Amniotic stem cell (primary cell): ENCODE measurements around the gene MAGI3.

Experiments
- DNase-seq: peaks from one replicate; lab custom pipeline; 2025; lab: John Stamatoyannopoulos, UW

Gene MAGI3

DNA sequence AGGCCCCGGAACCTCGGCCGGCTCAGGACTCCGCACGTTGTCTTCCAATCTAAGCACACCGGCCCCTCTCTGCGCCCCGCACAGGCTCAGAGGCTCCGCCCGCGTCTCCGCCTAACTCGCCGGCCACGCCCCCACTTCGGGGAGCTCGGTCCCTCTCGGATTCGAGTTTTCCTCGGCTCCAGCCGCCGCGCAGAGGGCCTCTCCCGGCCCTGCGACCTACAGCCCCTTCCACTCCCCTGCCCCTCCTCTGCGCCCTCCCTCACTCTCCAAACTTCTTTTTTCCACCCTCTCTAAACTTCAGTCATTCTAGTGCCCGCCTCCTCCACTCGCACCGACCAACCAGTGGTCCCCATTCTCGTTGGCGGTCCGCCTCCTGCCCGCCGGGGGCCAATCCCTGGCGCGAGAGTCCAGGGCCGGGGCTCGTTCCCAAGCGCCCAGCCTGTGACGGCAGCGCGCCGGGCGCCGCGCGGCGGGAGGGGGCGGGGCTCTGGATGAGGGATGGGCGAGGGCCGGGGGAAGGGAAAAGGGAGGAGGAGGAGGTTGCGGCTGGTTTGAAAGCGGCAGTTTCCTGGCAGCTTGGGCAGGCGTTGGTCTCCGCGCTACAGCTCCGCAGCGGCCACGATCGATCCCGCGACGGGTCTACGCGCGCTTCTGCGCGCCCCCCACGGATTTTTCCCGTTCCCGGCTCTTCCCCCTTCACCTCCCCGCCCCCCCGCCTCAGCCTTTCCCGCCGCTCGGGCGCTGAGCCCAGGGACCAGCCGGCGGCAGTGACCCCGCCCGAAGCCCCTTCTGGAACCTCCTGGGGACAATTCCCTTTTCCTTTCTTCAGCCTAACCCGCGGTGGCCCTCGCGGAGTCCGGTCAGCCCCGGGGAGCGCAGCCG is at the start of gene MAGI3:
Gene MAGI3, plus strand, starts transcription at position 563 of the 882 bp plus-strand sequence. CDS start 519 bp downstream, outside the sequence.
- peak; percentile 95 for DNase-seq

DNA sequence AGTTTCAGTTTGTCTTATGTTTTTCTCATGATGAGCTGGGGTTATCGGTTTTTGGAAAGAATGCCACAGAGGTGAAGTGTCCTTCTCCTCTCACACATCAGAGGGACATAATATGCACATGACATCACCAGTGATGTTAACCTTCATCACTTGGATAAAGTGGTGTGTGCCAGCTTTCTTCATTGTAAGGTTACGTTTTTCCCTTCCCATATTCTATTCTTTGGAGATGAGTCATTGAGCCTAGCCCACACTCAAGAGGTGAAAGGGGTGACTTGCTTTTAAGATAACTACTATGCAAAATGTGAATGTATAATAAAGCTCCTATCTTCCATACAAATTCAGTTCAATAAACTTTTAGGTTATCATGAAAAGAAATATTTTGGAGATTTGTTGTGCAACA is 36.7 kb upstream of the MAGI3 start:
- no peak for DNase-seq

DNA sequence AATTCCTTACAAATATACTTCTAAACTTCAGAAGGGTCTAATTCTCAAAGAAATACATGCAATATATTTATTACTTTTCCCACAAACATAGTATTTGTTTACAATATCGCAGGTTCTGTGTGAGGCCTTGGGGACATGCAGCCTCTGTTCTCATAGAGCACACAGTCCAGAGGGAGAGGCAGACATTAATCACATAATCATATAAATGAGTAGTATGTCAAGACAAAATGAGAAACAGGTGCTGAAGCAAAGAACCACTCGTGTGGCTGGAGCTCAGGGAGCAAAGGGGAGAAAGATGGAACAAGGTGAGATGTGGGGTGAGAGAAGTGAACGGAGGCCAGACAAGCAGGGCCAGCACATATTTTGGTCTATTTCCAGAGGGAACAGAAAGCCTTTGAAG is 26.4 kb upstream of the MAGI3 start:
- DNase-seq, result no peak

DNA sequence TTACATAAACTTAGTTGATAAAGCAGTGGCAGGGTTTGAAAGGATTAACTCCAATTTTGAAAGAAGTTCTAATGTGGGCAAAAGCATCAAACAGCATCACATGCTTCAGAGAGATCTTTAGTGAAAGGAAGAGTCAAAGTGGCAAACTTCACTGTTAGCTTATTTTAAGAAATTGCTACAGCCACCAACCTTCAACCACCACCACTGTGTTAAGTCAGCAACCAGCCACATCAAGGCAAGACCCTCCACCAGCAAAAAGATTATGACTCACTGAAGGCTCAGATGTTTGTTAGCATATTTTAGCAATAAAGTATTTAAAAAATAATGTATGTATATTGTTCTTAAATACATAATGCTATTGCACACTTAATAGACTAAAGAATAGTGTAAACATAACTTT is 21.3 kb upstream of the MAGI3 start:
- no peak for DNase-seq

DNA sequence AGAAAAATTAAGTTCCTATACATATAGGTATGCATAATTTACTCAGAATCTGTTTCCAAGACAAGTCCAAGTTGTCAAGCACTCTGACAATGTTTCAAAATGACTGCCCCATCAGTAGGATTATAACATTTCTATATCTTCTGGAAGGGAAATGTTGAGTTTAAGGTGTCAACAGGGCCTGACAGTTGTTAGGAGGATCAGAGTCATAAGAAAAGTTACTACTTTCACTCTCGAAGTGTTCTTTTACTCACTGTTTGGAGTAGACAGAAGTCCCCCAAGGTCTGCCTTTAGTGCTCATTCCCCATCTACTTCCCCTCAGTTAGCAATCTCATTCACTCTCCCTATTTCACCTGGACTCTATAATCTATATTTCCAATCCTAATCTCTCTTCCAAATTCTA is 20.6 kb upstream of the MAGI3 start:
- no peak for DNase-seq

DNA sequence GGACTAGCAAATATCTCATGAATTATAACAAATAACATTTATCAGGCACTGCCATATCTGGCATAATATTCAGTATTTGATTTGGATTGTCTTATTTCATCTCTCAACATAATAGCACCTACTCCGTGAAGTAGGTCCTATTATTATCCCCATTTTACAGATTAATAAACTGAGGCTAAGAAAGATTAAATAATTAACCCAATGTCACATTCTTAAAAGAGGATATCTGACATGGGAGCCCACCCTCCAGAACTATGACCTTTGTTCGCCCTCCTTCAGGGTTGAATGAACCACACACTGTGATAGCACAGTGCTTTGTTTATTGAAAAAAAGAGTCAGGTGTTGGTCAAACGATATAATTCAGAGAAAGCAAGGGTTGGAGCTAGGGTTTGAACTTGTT is 19.4 kb upstream of the MAGI3 start:
- DNase-seq, result no peak

DNA sequence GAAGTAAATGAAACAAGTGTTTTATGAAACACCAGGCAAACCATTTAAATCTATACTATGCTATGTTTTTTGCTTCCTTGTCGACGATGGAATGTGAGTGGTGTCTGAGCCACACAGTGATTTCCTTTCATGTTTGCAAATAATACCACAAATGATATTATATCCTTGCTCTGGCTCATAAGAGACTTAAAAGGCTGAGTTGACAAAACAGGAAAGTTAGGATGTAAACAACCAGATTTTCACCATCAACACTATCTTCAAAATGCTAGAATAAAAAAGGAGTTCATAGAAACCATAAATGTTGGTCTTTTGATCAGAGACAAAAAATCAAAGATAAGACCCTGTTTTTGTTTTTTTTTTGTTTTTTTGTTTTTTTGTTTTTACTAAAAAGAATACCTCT is 17.8 kb upstream of the MAGI3 start:
- DNase-seq, result no peak

DNA sequence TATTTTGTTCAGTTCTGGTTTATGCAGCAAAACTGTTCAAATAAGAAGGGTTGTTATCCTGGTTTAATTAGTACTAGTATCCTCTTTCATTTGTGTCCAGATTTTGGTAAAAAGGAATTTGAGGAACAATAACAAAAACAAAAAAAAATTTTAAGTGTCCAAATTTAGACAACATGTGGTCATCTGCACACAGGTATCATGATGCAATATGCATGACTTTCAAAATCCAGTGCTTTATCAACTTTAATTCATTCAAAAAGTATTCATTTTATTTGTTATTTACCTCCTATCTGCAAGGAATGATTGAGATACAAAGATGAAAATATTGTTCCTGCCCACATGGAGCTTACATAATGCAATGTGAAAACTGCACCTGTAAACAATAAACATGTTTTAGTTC is 16.7 kb upstream of the MAGI3 start:
- DNase-seq, result no peak

DNA sequence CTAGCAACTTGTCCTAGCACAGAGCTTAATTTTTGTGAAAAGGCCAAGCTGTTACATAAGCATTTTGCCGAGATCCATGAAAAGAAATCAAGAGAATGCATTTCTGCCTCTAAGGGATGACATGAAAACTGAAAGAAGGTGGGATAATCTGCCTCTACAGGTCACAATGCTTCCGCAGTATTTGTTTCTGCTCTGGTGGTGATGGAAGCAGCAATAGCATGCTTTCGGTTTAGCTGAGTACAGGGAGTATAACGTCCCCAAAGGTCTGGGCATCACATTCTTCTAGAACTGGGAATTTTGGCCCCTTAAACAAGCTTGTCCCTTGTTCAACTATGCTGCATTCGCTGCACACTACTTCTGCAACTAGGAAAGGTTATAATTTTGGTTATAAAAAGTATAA is 14.4 kb upstream of the MAGI3 start:
- no peak for DNase-seq

DNA sequence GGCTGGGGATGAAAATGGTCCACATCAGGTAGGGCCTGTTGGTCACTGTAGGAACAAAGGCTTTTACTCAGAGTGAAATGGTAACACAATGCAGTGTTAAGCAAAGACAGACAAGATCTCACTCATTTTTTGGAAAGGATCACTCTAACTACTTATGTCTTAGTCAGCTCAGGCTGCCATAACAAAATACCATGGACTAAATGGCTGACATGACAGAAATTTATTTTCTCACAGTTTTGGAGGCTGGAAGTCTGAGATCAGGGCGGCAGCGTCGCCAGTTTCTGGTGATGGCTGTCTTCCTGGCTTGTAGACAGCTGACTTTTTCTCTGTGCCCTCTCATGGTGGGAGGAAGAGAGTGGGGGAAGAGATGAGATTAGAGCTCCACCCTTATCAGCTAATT is 10.2 kb upstream of the MAGI3 start:
- no peak for DNase-seq

DNA sequence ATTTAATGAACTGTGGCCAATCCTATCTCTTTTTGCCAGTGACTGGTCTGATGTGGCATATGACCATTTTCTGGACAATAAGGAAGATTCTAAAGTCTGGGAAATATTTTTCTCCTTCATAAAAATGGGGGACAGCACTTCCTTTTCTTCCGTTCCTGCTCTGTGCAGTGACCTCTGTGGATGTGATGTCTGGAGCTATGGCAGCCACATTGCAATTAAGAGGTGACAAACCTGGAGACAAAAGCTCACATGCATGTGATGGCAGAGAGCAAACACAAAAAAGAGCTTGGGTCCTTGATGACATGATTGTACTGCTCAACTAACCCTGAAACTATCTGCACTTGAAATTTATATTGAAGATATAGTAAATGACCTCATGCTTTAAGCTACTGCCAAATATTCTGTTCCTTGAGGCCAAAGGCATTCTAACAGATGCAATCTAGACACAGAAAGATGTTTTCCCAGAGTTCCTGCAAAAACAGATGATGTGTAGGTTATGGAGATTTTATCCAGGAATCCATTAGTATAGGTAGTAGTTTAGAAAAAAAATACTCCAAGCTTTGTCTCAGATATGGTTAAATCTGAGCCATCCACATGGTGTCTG is 2.2 kb upstream of the MAGI3 start:
- DNase-seq, result no peak

DNA sequence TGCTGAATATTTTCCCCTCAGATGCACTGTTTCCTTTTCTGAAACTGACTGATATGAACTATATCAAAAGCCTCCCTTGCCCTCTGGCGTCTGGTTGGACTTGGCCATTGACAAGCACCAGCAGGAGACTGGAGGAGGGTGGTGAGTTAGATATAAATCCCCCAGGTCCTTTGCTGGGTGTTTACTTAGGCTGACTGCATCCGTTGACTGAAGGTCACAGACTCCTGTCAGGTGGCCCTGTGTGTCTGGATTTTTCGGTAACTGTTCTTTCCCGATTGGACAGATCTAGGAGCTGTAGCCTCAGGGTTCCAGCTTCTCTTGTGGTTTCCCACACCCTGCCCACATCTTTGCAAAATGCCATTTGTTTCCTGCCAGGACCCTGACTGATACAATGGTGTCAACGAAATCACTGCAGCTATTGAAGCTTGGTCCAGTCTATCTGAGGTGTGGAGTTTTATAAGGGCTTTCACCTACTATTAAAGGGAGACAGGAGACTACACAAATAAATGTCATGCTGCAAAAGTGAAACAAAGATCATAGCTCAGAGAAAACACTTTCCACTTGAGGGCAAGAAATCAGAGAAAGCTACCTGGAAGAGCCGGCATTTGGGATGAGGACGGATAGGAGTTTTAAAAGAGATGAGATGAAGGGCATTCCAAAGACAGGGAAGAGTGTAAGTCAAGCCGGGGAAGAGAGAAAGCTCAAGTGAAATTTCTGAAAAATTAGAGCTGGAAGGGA is 1.5 kb upstream of the MAGI3 start:
- DNase-seq, result no peak

DNA sequence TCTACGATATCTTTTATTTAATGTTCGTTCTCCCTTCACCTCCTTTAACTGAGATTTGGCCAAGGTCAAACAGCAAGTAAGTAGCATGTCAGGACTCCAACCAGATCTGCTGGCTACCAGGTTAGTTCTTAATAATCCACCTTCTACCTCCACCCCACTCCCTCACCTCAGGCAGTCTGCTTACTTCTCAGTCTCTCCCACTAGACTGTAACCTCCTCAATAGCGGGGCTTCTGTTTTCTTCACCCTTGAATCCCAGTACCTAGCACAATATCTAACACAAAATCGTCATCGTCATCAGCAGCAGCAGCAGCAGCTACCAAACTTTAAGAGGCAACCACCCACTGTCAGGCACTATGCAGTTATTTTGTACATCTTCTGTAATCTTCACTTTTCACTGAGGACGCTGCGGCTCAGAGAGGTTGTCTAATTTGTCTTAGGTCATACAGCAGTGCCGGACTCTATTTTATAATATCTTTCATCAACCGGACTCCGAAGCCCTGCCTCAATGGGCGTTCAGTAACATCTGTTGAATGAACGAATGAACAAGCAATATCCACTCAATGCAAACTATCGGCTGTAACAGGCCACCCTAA is 859 bp upstream of the MAGI3 start:
- no peak for DNase-seq

DNA sequence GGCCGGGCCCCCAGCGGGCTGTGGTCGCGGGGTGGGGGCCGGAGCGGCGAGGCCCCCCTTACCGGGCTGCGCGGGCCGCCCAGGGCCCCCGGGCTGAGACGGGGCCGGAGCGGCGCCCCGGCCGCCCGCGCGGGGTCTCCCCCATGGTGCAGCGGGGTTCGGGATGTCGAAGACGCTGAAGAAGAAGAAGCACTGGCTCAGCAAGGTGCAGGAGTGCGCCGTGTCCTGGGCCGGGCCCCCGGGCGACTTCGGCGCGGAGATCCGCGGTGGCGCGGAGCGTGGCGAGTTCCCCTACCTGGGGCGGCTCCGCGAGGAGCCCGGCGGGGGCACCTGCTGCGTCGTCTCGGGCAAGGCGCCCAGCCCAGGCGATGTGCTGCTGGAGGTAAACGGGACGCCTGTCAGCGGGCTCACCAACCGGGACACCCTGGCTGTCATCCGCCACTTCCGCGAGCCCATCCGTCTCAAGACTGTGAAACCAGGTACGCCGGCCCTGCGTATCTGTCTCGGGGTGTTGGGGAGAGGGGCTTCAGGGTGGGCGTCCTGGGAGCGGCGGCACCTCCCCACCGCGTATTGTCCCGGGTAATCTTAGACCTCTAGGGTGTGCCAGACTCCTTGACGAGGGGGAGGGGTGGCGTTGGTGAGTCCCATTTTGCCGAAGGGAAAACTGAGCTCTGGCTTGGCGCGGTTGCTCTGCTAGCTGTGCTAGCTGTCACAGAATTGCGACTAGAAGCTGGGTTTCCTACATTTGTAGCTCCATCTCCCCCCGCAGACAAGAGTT is 745 bp downstream of the MAGI3 start:
- no peak for DNase-seq

DNA sequence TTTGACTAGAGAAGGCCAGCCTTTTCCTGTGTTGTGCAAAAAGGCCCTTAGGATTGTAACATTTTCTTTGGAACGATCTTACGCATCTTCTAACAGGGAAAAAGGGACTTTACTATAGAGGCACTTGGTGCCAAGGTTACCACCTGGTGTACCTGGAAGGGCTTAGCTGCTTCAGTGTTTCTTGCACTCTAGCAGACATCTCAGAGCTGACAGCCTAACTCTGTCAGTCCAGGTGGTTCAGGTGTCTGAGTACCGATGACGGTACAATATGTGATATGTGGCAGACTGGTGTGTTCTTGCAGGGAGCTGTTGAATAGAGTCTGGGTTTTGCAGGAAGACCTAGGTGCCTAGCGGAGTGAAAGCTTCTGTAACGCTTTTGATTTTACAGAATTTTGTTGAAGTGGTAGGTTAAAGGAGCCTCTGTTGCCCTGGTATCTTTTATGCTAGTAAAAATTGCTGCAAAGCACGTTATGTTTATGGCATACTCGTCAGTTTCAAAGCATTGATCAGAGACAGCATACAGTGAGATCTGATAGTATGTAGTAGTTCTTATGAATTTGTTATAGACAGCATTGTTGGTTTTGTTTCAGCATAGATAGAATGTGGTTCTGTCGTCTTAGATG is 1.4 kb downstream of the MAGI3 start:
- DNase-seq, result no peak

DNA sequence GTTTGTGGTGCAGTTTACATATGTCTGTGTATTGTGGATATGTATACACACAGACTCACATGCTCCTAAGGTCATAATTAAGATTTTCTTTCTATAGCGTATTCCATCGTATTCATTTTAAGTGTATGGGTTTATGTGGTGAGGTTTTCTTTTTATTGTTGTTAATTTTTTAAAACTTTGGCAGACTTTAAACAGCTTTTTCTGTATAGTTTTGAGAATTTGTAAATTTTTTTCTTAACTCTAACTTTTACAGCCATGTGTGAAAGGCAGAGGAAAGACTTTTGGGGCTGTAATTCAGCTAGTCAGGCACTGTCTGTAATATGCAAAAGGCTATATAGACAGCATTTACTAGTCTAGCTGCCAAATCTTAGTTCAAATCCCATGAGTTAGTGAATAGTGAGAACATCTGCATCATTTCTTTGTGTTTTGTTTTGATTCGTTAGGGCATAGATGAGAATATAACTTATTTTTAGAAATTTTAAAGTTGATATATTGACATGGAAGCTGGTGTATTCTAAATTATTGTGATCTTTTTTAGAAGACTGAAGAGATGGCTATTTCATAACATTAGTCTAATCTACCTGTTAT is 2.3 kb downstream of the MAGI3 start:
- no peak for DNase-seq

DNA sequence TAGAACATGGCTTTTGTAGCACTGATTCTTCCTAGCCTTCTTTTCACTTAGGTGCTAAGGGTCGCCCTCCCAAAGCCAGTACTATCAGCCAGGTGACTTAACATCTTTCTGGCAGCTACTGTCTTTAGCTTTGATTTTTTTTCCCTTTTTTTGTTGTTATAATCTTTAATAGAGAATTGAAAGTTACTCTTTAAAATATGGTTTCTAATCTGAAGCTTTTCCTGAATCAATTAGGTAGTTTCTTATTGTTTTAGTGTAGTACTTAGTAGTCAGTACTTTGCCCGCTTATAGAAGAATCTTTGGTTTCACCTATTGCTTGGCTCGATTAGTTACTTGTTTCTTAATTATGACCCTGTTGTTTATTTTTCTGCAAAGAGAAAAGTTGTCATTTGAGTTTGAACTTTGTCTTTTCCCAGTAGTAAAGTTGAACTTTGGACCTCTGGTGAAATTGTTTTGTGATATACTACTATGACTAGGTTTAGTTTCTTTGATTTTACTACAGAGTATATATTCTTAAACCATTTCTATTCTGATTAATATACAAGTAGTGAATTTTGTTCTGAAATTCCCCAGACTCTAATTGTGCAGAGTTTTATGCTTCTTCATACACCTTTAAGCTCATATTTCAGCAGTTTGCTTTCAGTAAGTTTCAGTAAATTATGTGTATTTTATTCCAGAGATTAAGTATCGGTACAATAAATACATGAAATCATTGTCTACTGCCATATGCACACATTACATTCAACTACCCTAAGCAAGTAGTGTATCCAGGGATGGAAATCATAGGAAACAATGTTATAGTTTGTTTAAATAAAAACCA is 3.9 kb downstream of the MAGI3 start:
- no peak for DNase-seq

DNA sequence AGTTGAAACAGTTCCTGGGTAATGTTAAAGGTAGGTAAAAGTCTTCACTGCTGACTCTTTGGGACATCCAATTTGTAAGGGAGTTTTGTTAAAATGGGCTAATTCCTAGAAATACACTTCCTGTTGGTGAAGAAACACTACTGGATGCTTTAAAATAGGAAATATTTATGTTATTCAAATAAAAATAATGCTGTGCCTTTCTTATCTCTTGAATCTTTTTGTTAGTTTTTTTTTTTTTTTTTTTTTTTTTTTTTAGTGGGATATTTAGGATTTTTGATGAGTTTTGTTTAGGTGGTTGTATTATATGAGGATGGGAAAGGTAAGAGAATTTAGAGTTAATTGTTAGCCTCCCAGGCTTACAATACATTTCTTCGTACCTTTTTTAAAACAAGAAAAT is 4.5 kb downstream of the MAGI3 start:
- no peak for DNase-seq

DNA sequence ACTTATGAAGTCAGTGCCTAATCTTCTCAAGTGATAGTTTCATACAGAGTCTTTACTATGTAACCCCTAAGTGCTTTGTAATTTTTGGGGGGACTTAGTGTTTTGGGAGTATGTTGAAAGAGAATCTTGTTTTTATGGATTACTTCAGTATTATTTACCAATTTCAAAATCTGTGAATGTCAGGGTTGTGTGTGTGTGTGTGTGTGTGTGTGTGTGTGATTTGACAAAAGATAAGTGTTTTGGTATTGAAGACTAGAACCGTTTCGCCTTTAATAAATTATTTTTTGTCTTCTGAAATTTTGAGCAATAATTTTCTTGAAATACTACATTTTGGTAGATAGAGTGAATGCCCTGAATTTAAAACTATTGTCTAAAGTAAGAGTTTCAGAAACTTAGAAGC is 5.8 kb downstream of the MAGI3 start:
- no peak for DNase-seq

DNA sequence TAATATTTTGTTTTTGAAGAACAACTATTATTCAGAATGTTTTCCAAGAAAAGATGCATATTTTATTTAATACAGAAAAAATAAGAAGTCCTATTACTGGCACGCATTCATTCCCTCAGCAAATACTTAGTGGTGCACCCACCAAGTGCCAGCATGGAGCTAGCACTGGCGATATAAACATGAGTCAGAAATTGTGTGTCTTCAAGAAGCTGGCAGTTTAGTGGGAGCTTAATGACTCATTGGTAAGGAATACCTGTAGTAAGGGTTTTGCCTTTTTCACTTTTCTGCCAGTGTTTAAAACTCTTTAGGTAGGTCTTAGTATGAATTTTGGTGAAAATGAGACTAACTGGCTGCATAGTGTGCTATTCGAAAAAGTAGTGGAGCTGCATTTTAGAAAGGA is 6.3 kb downstream of the MAGI3 start:
- DNase-seq, result peak; percentile 42
